ENCODE results near the gene TTC7B. TPM values are rescaled to one million over a fixed set of nuclear protein-coding genes. Genes with fewer than 3 reads are reported as not detected.

TTC7B gene
- total RNA-seq, 4 donors from 2014 or later, result 3.3 to 18.1 (median 10.0) TPM

- Histone ChIP-seq H3K27ac (no peak overlapping the region), H3K27me3 (no peaks in the 10 kb centered on the region), H3K4me3 (no peak overlapping the region), H3K9me3 (no peaks in the 10 kb centered on the region), H3K4me1 (peaks cover 9 to 37% (median 21%) of the 10 kb centered on the region in 3 donors), H3K36me3 (no peaks in the 10 kb centered on the region)
- no peak for DNase-seq
- TF ChIP-seq CTCF (IDR thresholded peaks at IDR 0.05) (no peak), POLR2A (IDR thresholded peaks at IDR 0.05) (no peak)
- 76 to 82% methylated on average over 6 of the region's 6 CpGs for WGBS, 2 donors
- intact Hi-C loops (cut with DNase I), result no loop called here
These were observed 309.5 kb downstream of the TTC7B start for GRCh38 chr14:90506748-90507147.

- no peak for TF ChIP-seq CTCF (IDR thresholded peaks at IDR 0.05)
- TF ChIP-seq POLR2A (IDR thresholded peaks at IDR 0.05), result no peak
- Histone ChIP-seq H3K27ac (no peak overlapping the region), H3K9me3 (no peaks in the 10 kb centered on the region), H3K4me3 (no peak overlapping the region), H3K4me1 (peaks cover 6 to 26% (median 20%) of the 10 kb centered on the region in 3 donors), H3K36me3 (no peaks in the 10 kb centered on the region), H3K27me3 (peaks cover 0 to 3% (median 0%) of the 10 kb centered on the region in 4 donors)
- no peak for DNase-seq
- 87 to 89% methylated on average over 12 to 13 of the region's 13 CpGs for WGBS, 2 donors
- intact Hi-C loops (cut with DNase I), result no loop called here
These were observed 310.7 kb downstream of the TTC7B start for GRCh38 chr14:90505531-90505930.

- no peak for DNase-seq
- H3K4me1 ChIP-seq, result peaks cover 0 to 17% (median 12%) of the 10 kb centered on the region in 3 donors
- intact Hi-C loops (cut with DNase I), result no loop called here
- 89 to 91% methylated on average over 6 to 8 of the region's 8 CpGs for WGBS, 2 donors
- peaks cover 0 to 5% (median 0%) of the 10 kb centered on the region in 4 donors for H3K27me3 ChIP-seq
- TF ChIP-seq POLR2A (IDR thresholded peaks at IDR 0.05) (no peak), CTCF (IDR thresholded peaks at IDR 0.05) (no peak)
- no peaks in the 10 kb centered on the region for H3K36me3 ChIP-seq
- H3K9me3 ChIP-seq, result no peaks in the 10 kb centered on the region
- H3K4me3 ChIP-seq, result no peak overlapping the region
- no peak overlapping the region for H3K27ac ChIP-seq
These were observed 311.6 kb downstream of the TTC7B start for GRCh38 chr14:90504643-90505042.

GRCh38 chr14:90503582-90503981, 312.6 kb downstream of the TTC7B start:
- no peak overlapping the region for H3K27ac ChIP-seq
- 67 to 68% methylated on average over 2 to 5 of the region's 5 CpGs for WGBS, 2 donors
- no peak overlapping the region for H3K4me3 ChIP-seq
- peaks cover 0 to 5% (median 0%) of the 10 kb centered on the region in 4 donors for H3K27me3 ChIP-seq
- H3K36me3 ChIP-seq, result no peaks in the 10 kb centered on the region
- H3K9me3 ChIP-seq, result no peaks in the 10 kb centered on the region
- no peak for DNase-seq
- intact Hi-C loops (cut with DNase I), result no loop called here
- TF ChIP-seq POLR2A (IDR thresholded peaks at IDR 0.05) (no peak), CTCF (IDR thresholded peaks at IDR 0.05) (no peak)
- peaks cover 0 to 7% (median 3%) of the 10 kb centered on the region in 3 donors for H3K4me1 ChIP-seq

- Histone ChIP-seq H3K27ac (no peak overlapping the region), H3K4me1 (no peaks in the 10 kb centered on the region), H3K4me3 (no peak overlapping the region), H3K36me3 (no peaks in the 10 kb centered on the region), H3K27me3 (peaks cover 0 to 5% (median 0%) of the 10 kb centered on the region in 4 donors), H3K9me3 (no peaks in the 10 kb centered on the region)
- intact Hi-C loops (cut with DNase I), result no loop called here
- no peak for DNase-seq
- TF ChIP-seq CTCF (IDR thresholded peaks at IDR 0.05) (no peak), POLR2A (IDR thresholded peaks at IDR 0.05) (no peak)
These were observed 313.5 kb downstream of the TTC7B start for GRCh38 chr14:90502760-90503159.

Data from esophagus squamous epithelium (tissue), 5 donors.